ENCODE measurements around the gene TMEM254. TPM values are rescaled to one million over a fixed set of nuclear protein-coding genes. Genes with fewer than 3 reads are reported as not detected.
"Not testable (repeated sequence)": the region's sequence is repeated elsewhere in the genome, so short reads cannot be mapped to it uniquely, and the experiment has no call there.

Gene TMEM254
- polyA plus RNA-seq, 1 donor, result 64.6 TPM

DNA sequence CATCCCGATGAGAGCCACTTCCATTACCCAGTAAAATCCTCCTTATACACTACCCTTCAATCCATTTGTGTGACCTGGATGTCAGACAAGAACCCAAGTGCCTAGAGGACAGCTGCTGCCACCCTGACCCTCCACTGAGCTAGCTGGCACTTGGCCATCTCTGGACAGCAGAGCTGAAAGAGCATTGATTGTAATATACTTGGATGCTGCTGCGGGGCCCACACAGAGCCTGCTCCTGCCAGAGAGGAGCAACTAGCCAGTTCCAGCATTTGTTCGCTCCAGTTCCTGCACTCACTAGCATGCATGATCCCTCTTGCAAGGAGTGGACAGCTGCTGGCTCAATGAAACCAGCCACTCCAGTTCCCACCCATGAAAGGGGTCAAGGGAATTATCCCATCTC lies 8.4 kb upstream of the TMEM254 start:
- no peak for DNase-seq

- DNase-seq, result no peak
Observed at GRCh38 chr10:80072584-80072983, 5.9 kb upstream of the TMEM254 start.

DNA sequence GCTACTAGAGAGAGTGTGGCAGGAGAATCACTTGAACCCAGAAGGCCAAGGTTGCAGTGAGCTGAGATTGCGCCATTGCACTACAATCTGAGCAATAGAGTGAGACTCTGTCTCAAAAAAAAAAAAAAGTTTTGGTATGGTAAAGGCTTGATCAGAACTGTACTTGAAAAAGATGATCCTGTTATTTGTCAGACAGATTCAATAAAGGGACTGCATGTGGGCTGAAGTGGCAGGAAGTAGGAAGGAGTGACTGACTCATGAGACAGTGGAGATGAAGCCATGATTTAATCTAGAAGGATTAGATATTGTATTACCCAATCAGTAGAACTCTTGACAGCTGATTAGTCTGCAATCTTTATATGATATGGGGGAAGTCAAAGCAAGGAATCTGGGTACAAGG lies 2.7 kb upstream of the TMEM254 start:
- DNase-seq, result no peak

GRCh38 chr10:80077869-80078447 lies 507 bp upstream of the TMEM254 start:
- no peak for DNase-seq

DNA sequence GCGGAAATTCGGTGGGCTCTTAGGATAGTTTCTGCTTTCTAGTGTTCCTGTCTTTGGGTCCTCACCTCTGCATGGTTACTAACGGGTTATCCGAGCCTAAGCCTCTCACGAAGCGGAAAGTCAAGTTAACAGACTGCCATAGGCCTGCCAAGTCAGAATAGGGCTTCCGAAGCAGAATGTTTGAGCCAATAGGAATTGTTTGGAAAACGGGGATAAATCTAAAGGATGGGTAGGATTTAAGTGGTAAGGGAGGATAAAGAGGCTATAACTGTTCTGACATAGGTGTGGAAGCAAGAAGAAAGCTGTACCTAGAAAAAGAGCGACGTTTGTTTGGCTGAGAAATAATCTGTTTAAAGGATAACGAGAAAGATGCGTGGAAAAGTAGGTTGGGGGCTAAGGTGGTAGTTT lies 851 bp downstream of the TMEM254 start:
- no peak for DNase-seq

DNA sequence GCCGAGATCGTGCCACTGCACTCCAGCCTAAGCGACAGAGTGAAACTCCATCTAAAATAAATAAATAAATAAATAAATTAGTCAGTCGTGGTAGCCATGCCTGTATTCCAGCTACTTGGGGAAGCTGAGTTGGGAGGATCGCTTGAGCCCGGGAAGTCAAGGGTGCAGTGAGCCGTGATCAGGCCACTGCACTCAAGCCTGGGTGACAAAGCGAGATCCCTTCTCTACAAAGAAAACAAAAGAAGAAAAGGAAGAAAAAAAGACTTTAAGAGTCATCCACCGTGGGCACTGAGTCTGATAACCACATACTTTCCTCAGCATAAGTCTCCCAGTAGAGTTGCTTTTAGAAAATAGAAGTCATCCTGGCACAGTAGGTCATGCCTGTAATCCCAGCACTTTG lies 2.6 kb downstream of the TMEM254 start:
- no peak for DNase-seq

DNA sequence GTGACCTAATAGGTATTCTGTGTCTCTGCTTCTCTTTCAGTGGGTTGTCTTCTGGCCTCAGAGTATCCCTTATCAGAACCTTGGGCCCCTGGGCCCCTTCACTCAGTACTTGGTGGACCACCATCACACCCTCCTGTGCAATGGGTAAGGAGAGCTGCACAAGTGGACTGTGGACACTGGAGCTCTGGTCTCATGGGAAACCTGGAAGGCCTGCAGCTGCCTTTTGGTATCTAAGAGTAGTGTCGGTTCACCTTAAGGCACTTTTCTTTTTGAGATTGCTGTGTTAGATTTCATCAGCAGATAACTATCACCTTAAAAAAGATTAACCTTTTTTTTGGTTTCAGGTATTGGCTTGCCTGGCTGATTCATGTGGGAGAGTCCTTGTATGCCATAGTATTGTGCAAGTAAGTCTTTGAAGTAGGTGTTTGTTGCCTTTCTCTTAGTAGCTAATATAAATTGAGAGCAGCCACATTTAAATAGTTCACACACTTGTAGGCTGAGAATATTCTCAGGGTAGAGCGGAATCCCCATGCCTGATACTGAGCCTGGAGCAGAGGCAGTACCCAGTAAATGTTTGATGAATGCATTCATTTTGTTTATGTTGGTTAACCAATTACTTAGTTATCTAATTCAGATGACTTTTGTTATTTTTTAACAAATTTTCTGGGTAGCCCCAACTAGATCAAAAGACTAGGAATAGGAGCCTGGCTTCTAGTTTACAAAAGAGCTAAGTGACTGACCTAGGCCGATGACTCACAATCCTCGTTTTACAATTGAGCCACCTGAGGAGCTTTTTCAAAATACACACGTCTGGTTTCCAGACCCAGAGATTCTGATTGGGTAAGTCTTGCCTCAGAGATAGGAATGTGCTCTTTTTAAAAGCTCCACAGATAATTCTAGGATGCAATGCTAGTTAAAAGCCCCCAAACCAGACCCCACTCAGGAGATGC lies 3.6 kb downstream of the TMEM254 start:
- no peak for DNase-seq

DNA sequence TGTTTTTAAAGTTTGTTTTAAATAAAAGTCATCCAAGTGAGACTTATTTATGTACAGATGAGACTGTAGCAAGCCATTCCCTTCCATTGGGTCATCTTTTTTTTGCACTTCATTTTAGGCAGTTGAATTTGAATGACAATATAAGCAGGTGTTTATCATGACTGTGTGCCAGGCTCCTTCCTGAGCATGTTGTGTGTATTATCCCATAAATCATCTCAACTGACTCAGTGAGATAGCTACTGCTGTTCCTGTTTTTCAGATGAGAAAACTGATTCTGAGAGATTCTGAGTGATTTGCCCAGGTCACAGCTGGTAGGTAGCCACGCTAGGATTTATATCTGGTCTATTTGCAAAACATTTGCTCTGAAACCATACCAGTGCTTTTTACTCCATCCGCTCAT lies 11.7 kb downstream of the TMEM254 start:
- no peak for DNase-seq

- no peak for DNase-seq
Observed at GRCh38 chr10:80094231-80094630, 15.8 kb downstream of the TMEM254 start.

DNA sequence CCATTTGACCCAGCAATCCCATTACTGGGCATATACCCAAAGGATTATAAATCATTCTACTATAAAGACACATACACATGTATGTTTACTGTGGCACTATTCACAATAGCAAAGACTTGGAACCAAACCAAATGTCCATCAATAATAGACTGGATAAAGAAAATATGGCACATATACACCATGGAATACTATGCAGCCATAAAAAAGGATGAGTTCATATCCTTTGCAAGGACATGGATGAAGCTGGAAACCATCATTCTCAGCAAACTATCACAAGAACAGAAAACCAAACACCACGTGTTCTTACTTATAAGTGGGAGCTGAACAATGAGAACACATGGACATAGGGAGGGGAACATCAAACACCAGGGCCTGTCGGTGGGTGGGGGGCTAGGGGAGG lies 19.8 kb downstream of the TMEM254 start:
- DNase-seq, result not testable (repeated sequence)

GRCh38 chr10:80099295-80099694 lies 20.8 kb downstream of the TMEM254 start:
- DNase-seq, result not testable (repeated sequence)

DNA sequence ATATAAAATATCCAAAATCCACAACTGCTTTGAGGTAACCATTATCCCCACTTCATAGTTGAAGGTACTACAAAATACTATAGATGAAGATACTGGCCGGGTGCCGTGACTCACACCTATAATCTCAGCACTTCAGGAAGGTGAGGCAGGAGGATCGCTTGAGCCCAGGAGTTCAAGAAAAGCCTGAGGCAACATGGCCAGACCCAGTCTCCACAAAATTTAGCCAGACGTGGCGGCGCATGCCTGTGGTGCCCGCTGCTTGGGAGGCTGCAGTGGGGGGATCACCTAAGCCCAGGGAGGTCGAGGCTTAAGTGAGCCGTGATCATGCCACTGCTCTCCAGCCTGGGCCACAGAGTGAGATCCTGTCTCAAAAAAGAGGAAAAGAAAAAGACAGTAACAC lies 21.7 kb downstream of the TMEM254 start:
- no peak for DNase-seq

DNA sequence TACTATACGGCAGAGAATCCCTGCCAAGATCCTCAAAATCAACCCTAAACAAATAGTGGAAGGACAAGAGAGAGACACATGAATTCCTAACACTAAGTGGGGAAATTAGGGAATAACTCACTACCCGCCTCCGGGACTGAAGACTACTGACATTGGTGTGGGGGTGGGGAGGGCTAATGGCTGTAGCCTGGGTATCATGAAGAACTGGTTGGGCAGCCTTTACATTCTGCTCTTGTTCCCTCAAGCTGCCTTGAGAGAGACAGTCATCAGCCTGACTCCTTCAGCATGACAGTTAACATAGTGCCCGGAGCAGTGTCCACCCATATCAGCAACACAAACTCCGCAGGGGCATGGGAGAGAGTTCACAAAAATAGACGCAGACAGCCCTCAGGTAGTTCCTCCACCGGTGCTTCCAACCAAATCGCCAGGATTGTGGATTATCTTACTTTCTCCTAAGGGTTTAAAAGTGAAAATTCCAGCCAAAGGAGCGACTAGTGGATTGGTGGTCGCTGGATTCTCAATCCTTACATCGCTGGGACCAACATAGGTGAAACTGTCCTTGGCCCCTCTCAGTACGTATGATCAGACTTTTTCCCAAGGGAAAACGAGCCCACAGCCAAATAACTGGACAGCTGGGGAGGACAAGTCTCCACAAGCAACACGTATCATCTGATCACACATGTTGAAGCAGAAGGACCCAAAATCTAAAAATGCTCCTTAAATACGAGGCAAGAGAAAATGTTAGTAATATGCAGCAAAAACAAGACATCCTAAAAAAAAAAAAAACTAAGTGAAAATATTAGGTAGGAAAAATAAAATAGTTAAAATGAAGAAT lies 22.6 kb downstream of the TMEM254 start:
- no peak for DNase-seq

DNA sequence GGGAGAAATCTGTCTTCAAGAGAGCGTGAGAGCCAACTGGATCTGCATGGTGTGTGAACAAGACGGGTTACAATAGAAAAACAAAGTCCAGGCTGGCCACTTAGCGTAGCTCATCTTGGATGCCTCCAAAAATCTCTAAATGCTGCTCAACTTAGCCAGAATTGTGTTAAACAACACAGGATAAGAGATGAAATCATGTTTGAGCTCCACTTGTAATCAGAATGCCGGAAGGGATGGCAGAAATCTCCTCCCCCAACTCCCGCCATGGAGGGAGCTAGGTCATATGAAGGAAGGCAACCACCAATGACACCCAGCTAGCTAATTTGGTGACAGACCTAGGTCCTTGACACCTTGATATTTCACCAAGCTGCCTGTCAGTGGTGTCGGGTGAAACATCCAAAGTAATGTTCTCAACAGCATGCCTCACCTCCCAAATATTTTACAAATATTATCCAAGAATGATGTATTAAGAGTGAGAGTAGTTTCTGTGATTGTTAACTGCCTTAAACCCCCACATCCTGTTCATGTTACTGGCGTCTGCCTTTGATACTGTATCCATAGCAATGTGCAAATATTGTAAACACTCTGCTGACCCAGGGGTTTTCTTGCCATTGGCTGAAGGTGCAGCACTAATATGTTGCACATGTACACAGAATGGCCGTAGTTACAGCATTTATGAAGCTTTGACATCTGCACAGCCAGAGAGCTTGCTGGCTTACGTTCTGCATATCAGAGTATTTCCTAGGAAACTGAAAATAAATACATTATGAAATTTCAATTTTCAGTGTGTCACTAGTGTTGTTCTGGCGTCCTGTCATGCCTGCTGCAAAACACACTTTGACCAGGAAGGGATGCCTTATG lies 25.8 kb downstream of the TMEM254 start:
- peak; percentile 31 for DNase-seq

- DNase-seq, result no peak
Observed at GRCh38 chr10:80108576-80109239, 30.2 kb downstream of the TMEM254 start.

GRCh38 chr10:80110986-80111385 lies 32.5 kb downstream of the TMEM254 start:
- no peak for DNase-seq

GRCh38 chr10:80118669-80119068 lies 40.2 kb downstream of the TMEM254 start:
- no peak for DNase-seq

DNA sequence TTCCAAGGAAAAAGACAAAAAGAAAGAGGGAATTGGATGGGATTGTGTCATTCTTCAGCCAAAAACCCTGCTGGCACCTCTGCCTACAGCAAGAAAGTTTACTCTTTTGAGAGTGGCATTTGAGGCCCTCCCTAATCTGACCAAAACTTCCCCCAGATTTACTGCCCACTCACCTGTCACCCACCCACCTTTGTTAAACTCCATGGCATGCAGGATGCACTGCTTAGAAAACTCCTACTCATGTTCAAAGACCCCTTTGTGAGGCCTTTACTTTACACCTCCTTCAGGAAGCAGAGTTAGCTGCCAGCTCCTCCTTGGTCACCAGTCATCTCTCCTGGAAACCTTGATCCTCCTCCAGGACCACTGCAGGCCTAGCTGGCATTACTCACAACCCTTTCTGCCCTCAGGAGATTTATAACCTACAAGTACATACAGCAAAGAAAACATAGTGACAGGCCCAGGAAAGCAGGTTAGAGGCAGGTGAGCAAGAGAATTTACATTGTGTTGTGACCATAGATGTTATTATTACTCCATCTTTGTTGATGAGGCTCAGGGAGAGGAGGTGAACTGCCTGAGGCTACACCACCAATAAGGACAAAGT lies 43.7 kb downstream of the TMEM254 start:
- no peak for DNase-seq

DNA sequence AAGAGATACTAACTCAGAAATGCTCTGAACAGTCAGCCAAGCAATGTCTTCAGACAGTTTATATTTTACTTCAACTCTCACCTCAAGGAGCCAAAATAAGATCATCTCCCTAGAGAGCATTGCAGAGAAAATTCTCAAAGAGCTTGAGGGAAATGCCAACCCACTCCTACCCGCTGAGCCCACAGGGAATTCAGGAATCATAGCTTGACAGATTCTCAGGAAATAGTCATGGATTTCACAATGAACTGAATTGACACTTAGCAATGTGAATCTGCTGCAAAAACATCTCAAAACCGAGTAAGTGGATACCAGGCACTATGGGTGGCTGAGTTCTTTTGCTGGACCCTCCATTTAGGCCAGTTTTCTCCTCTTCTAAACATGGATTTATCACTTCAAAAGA lies 44.3 kb downstream of the TMEM254 start:
- DNase-seq, result no peak

DNA sequence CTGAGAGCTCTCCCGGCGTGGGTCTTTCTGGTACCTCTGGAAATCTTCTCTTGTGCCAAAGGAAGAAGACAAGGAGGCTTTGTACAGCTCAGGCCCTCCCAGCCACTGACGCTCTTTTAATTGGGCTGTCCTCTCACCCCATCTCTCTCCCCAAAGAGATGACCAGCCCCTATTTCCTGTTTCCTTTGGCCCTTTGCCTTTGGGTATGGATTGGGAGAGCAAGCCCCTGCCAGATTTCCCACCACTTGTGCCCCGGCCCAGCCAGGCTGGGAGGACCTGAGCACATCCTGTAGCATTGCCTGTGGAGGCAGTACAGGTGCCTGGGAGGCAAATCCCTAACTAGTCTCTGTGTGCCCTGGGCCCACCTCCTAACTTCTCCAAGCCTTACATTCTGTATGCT lies 48.4 kb downstream of the TMEM254 start:
- no peak for DNase-seq

- no peak for DNase-seq
Observed at GRCh38 chr10:80131499-80131901, 53.0 kb downstream of the TMEM254 start.
